Frontal cortex (tissue), 1 donor: ENCODE measurements around the gene SPN. TPM values are rescaled to one million over a fixed set of nuclear protein-coding genes. Genes with fewer than 3 reads are reported as not detected.

Experiments used
- total RNA-seq: library from RNA; depleted of rRNA; stranded (reverse); fragments of >200 nt; gene quantifications from one replicate; pipeline ENCODE4 v1.2.3, GENCODE V29; 2014

SPN gene
- total RNA-seq, 1 donor from 2014 or later = under 0.01 TPM

Other genes starting within 250 kb of the SPN start
- 51.8 TPM for gene BOLA2, start 208.9 kb upstream of the SPN start, total RNA-seq
- gene SLX1B, start 208.7 kb upstream of the SPN start, total RNA-seq = 6.1 TPM
- gene SULT1A4, start 203.3 kb upstream of the SPN start, total RNA-seq = 3.3 TPM
- gene NPIPB12, start 156.8 kb upstream of the SPN start, total RNA-seq = 24.5 TPM
- 2.9 TPM for gene QPRT, start 15.9 kb downstream of the SPN start, total RNA-seq
- 0.41 TPM for gene C16orf54, start 82.7 kb downstream of the SPN start, total RNA-seq
- gene ZG16, start 115.0 kb downstream of the SPN start, total RNA-seq = not detected
- 37.1 TPM for gene KIF22, start 127.5 kb downstream of the SPN start, total RNA-seq
- gene MAZ, start 143.3 kb downstream of the SPN start, total RNA-seq = 373 TPM
- 15.9 TPM for gene PRRT2, start 148.9 kb downstream of the SPN start, total RNA-seq
- gene PAGR1, start 152.9 kb downstream of the SPN start, total RNA-seq = 11.8 TPM
- 4.5 TPM for gene MVP, start 157.2 kb downstream of the SPN start, total RNA-seq
- 53.4 TPM for gene CDIPT, start 200.0 kb downstream of the SPN start, total RNA-seq
- 43.2 TPM for gene SEZ6L2, start 236.3 kb downstream of the SPN start, total RNA-seq
- gene ASPHD1, start 237.2 kb downstream of the SPN start, total RNA-seq = 9.4 TPM